Measurements from ENCODE around the gene CCS.
A peak's percentile ranks its signal among the peaks of the same experiment; 100 is the strongest.
"Not testable (repeated sequence)": the region's sequence is repeated elsewhere in the genome, so short reads cannot be mapped to it uniquely, and the experiment has no call there.

Gene CCS

DNA sequence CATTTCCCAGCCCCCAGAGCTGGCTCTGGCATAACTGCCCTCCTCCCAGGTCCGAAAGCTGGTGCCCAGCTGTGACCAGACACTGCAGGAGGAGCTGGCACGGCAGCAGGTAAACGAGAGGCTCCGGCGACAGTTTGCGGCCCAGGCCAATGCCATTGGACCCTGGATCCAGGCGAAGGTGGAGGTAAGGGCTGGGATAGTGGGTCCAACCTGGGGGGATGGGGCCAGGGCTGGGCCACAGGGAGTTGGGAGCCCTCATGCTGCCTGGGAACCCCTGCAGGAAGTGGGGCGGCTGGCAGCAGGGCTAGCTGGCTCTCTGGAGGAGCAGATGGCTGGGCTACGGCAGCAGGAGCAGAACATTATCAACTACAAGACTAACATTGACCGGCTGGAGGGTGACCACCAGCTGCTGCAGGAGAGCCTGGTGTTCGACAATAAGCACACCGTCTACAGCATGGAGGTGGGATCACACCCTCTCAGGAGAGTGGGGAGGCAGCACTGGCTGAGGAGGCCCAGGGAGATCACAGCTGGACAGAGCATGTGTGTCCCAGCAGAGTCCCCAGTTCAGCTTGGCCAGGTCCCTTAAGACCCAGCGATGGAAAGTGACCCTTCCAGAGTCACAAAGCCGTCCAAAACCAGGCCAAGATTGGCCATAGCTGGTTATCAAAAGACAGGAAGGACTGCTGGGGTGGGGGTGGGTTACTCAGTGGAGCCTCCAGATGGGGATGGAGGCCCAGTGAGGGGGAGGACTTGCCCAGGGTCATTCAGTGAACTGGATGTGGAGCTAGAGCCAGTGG lies 31.6 kb upstream of the CCS start:
- no peak for DNase-seq (ENCODE audit: low read depth)

DNA sequence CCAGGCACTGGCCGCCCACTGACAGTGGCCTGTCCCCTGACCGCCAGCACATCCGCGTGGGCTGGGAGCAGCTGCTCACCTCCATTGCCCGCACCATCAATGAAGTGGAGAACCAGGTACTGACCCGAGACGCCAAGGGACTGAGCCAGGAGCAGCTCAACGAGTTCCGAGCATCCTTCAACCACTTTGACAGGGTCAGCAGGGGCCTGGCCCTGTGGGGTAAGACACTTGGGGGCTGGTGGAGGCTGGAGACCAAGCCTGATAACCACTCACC lies 31.1 kb upstream of the CCS start:
- no peak for DNase-seq (ENCODE audit: low read depth)

DNA sequence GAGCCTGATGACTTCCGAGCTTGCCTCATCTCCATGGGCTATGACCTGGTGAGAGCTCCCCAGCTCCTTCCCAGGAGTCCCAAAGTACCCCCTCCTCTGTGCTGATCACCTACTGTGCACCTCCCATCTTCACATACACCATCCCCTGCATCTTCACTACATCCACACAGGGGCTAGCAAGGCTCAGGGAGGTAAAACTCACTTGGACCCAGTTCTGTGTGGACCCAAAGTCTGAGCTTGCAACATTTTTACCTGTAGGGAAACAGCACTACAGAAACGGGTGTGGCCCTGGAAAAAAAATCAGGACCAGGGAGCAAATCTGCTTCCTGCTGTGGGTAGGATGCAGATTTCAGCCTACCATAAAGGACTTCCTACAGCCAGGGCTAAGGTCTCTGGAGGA lies 30.7 kb upstream of the CCS start:
- DNase-seq (ENCODE audit: low read depth) = no peak

DNA sequence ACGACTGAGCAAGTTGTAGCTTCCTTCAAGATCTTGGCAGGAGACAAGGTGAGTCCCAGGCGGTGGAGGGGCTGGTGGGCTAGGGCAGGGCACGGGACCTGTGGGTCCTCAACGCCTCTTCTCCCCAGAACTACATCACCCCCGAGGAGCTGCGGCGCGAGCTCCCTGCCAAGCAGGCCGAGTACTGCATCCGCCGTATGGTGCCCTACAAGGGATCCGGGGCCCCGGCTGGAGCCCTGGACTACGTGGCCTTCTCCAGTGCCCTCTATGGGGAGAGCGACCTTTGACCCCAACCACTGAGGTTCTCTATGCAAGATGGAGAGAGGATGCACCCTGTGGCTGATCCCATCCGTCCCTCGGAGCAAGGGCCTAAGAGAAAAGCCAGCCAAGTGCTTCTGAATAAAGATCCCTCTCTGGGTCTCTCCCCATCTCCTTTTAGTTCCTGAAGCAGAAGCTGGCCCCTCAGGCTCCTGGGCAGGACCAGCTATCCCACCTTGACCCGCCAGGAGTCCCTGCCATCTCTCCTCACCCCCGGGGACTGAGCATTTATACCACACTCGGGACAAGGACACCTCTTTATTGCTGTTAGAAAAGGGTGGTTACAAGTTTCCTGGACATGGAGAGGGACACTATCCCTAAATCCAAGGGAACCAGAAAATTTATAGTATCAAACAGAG lies 29.9 kb upstream of the CCS start:
- DNase-seq (ENCODE audit: low read depth) = no peak

DNA sequence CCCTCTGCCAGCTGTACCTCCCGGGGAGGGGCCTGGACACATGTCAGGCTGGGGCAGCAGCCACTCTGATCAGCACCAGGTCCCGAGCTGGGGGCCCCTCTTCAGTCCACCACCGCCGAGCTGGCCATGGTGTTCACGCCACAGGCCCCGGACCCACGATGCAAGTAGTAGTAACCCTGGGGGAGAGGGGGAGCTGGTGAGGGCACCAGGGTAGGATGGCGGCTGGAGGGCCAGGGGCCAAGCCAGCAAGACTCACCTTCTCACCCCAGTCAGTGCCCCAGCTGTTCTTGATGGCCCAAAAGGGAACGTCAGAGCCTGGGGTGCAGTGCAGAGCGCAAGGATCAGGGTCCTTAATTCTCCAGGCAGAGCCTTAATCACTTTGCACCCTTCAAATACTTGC lies 29.2 kb upstream of the CCS start:
- no peak for DNase-seq (ENCODE audit: low read depth)

DNA sequence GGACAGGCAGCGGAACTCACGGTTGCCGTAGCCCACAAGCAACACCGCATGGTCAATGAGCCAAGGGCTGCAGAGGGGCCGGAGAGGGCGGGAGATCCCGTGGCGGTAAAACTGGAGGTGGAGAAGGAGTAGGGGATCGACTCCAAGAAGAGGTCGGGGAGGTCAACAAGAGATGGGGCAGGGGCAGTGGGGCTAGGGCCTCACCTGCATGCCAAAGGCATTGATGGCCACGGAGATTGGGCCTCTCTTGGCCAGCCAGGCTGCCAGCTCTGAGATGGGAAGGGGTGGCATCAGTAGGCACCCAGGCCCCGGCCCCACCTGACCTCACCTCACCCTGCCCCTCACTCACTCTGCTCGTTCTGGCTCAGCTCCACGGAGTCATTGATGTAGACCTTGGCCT lies 28.4 kb upstream of the CCS start:
- no peak for DNase-seq (ENCODE audit: low read depth)

DNA sequence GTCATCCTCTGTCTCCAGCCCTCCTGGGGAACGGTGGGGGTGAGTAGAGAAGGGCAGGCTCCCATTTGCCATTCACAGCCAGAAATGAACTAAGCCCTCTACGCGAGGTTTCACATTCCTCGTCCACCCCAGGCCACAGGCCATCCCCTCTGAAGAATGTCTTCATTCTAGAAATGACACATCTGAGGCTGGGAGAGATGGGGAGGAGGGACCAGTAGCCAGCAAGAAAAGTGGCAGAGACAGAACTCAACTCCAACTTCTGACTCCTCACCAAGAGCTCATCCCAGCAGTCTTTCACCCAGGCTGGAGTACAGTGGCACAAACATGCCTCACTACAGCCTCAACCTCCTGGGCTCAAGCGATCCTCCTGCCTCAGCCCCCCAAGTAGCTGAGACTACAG lies 28.0 kb upstream of the CCS start:
- no peak for DNase-seq (ENCODE audit: low read depth)

DNA sequence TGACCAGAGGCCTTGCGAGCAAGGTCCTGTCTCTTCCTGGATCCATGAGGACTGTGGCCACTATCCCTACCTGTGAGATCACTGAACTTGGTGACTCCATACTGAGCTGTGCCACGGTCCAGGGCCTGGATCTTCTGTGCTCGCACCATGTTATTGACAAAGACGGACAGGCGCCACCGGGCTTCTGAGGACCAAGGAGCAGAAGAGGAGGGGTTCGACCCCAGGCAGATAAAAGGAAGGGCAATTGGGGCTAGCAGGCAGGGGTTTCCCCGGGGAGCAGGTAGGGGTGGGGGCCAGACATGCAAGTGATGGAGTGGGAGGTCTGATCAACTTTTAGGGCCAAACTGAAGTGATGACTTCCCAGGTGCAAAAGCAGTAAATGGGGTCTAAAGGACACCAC lies 26.8 kb upstream of the CCS start:
- no peak for DNase-seq (ENCODE audit: low read depth)

DNA sequence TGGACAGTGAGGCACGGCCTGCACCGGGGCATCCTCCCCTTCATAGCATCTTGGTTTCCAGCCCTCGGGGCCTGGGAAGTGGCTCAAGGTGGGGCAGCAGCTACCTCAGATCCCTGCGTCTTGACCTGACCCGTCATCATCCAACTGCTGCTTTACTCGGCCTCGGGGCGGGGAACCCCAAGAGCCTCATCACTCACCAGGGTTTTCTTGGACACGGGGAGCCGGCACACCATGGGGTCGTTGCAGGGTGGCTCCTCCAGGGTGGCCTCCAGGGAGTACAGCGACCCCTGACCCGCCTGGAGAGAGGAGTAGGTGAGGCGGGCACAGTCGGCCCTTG lies 25.2 kb upstream of the CCS start:
- no peak for DNase-seq (ENCODE audit: low read depth)

DNA sequence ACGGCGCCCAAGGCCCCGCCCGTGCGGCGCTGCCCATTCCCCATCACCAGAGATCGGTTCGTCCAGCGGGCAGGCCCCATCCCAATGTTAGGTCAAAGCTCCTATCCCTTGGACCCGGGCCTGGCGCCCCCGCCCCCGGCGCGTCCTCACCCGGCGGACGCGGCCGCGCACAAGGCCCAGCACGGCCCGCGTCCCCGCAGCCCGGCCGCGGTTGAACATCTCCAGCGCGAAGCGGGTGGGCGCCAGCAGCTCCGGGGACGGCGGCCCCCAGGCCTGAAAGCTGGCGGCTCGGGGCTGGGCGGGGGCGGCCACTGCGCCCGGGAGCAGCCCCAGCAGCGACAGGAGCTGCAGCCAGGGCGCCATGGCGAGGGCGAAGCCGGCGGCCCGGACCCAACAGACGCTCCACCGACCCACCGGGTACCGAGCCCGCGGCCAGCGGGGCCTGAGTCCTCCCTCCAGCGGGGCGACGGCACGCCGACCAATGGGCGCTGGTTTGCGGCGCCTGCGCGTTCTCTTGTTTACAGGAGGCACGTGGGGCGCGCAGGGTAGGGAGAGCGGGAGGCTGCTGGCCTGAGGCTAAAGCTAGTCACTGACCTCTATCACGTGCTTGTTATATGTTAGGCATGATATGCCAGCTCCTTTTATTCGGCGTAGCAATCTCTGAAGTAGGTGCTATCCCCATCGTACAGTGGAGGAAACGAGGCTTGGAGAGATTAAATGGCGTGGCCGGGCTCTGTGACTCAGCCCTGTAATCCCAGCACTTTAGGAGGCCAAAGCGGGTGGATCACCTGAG lies 24.7 kb upstream of the CCS start, which contains the start of gene CTSF:
TSS of gene CTSF (minus strand) at position 483 of the 793 bp plus-strand sequence. CDS start at position 363, 120 bp downstream.
- peak; percentile 61 for DNase-seq (ENCODE audit: low read depth)

DNA sequence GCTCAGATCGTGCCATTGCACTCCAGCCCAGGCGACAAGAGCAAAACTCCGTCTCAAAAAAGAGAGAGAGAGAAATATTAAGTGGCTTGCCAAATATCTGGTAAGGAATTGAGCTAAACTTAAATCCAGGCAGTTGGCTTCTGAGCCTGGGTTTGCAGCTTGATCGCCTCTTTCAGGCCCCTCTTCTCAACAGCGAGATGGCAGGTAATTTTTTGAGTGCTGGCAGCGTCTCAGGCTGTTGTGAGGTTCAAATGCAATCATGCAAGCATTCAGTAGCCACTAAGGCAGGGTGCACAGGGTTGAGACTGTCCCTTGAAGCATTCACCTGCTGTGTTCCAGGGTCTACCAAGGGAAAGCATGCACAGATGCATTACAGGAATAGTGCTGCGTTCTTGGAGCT lies 23.9 kb upstream of the CCS start:
- no peak for DNase-seq (ENCODE audit: low read depth)

DNA sequence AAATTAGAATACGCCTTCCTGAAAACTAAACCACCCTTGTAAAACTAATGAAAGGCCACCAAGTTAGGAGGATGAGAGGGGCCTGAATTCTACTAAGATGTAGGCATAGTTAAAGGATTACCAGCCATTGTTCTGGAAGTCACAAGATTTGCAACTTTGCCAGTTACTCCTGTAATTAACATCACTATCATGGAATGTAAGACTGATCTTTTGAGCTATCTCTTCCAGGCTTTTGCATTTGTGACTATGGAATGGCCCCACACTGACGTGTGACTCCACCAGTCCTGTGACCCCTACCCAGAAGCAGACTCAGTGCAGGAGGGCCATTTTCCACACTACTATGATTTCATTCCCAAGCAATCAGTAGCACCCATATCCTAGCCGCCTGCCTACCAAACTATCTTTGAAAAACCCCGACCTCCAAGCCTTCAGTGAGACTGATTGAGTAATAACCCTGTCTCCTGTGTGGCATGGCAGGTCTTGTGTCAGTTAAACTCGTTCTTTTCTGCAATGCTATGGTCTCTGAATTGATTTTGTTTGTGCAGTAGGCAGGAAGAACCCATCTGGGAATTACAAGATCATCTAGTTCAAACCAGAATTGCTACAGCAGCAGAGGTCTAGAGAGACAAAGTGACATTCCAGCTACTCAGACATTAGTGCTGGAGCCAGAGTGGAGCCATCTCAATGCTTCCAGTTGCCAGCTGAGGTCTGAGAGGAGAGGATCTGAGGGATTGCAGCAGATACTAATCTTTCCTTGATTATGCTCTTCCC lies 22.7 kb upstream of the CCS start:
- DNase-seq (ENCODE audit: low read depth) = no peak

DNA sequence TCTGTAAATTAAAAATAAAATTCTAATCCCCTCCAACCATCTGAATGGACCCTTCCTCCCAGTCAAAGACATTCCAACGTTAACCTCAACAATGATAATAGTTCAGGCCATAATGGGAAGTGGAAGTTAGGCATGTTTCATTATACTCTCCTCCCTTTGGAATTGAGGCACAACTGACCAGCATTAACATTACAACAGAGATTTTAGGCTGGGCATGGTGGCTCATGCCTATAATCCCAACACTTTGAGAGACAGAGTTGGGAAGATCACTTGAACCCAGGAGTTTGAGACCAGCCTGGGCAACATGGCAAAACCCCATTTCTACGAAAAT lies 22.2 kb upstream of the CCS start:
- no peak for DNase-seq (ENCODE audit: low read depth)

DNA sequence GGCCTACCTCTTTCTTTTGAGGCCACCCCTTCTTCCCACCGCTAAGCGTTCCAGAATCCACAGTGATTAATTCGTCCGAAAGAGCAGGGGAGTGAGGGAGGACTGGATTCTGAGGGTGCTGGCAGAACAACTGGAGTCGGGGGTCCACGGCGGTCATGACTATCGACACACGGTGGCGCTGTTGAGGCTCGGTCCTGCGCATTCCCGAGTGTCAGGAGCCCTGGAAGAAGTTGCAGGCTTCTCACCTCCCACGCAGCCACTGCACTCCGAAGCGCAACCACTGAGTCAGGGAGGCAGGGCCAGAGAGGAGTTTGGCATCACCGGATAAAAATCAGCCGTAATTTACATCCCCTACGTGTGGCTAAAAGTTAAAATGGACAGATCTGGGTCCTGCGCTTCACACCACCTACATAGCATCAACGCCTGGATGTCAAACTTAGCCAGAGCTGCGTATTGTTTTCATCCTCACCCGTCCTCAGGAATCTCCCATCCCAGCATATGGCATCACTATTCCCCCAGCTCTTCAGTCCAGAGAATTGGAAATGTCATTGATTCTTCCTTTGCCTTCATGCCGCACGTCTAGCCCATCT lies 13.9 kb upstream of the CCS start:
- peak; percentile 71 for DNase-seq (ENCODE audit: low read depth)

DNA sequence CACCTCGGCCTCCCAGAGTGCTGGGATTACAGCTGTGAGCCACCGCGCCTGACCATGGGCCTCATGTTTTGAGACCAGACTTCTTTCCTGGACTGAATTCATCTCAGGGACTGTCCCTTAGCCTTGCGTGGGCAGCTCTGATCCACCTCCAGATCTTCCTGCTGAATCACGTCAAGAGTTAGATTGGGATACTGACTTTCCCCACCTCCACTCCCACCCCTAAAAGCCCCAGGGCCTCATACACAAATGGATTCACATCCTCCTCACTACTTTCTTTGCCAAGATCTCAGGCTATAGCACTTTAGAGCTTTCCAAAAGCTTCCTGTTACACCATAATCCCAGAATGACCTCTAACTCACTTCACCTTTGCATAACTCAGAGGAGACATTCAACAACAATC lies 12.2 kb upstream of the CCS start:
- DNase-seq (ENCODE audit: low read depth) = no peak

DNA sequence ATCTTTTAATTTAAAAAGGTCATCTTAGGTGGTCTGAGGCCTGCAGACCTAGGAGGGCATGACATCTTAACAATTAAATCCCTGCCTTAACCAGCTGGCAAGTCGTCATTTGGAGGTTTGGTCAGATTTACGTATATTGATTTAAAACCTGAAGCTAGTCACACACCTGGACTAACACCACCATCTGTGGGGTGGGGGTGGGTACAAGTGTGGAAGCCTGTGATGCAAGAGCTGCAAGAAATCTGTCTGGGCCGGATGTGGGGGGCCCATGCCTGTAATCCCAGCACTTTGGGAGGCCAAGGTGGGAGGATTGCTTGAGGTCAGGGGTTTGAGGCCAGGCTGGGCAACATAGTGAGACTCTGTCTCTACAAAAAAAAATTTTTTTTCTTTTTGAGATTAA lies 11.7 kb upstream of the CCS start:
- no peak for DNase-seq (ENCODE audit: low read depth)

DNA sequence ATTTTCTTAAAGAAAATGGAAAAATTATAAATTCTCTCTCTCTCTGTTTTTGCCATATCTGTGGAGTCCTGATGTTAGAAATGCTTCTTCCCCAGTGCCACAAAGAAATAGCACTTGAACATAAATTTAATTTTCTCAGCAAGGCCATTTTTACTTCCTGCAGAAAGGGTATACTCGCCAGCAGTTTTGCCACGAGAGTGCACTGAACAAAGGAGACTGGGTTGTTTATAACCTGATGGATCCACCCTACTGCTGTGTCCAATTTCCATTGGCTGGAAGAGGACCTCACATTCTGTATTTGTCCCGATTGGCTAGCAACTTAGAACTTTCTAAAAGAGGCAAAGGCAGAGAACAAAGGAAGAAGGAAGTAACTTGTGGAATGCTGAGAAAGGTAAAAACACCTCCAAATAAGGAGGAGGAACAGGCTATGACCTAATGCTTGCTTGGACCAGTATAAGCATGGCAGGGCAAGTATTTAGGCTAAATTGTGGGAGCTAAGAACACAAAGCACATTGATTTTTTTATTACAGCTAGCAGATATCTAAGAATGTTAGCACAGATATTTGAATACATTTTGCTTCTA lies 10.3 kb upstream of the CCS start:
- not testable (repeated sequence) for DNase-seq (ENCODE audit: low read depth)

DNA sequence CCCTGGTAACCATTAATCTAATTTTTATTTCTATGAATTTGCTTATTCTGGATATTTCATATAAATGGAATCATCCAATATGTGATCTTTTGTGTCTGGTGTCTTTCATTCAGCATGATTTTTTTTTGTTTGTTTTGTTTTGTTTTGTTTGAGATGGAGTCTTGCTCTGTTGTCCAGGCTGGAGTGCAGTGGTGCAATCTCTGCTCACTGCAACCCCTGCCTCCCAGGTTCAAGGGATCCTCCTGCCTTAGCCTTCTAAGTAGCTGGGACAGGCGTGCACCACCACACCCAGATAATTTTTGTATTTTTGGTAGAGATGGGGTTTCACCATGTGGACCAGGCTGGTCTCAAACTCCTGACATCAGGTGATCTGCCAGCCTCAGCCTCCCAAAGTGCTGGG lies 7.5 kb upstream of the CCS start:
- not testable (repeated sequence) for DNase-seq (ENCODE audit: low read depth)

DNA sequence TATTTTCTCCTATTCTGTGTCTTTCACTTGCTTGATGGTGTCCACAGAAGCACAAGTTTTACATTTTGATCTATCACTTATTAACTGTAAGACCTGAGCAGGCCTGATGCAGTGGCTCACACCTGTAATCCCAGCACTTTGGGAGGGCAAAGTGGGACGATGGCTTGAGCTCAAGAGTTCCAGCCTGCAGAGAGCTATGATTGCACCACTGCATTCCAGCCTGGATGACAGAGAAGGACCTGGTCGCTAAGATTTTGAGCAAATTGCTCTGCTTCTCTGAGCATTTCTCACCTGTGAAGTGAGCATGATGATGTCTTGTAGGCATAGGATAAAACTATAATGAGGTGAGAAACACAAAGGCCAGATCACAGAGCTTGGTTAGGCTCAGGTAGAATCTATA lies 6.8 kb upstream of the CCS start:
- no peak for DNase-seq (ENCODE audit: low read depth)

DNA sequence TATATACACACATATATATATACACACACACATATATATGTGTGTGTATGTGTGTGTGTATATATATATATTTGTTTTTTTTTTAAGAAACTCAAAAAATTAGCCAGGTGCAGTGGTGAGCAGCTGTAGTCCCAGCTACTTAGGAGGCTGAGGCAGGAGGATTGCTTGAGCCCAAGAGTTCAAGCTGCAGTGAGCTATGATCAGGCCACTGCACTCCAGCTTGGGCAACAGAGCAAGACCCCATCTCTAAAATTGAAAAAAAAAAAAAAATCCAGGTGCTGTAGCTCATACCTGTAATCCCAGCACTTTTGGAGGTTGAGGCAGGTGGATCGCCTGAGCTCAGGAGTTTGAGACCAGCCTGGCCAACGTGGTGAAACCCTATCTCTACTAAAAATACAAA lies 3.7 kb upstream of the CCS start:
- not testable (repeated sequence) for DNase-seq (ENCODE audit: low read depth)

DNA sequence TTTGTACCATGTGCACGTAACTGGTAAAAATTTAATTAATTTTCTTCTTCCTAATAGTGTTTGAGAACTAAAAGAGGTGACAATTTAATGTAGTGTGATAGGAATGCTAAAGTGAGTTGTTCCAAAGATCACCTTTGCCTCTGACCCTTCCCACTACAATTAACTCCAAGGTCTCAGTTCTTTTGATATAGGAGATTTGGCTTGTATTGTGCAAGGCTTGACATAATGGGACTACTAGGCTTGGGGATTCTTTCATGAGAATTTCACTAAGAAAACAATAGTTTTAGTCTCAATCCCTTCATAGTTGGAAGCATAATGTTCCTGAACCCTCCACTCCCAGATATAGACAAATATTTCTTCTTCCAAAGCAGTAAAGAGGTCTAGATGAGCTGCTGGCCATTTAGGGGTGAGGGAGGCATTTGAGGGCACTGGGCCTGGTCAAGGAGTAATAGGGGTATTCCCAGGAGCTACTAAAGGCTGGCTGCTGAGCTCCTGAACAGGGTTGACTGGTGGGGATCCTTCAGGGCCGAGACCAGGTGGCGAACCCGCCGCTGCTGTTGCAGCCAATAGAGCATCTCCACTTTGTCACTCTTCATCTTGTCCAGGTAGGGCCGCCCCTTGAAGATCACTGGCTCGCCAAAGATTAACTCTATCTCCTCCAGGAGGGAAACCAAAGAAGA lies 2.8 kb upstream of the CCS start:
- DNase-seq (ENCODE audit: low read depth) = no peak

Measured in activated T-helper 9 cell treated with anti-CD3 and anti-CD28 coated beads, Interleukin-2, amount 50 U/mL, for 16 hours (primary cell).